Ishikawa (cell line): ENCODE results near the gene ZNF565.

Experiments used
- CEBPB ChIP-seq: IDR thresholded peaks from 2 replicates; pipeline ENCODE4 v1.6.1; 2012
- CREB1 ChIP-seq: IDR thresholded peaks from 2 replicates; pipeline ENCODE4 v1.6.1; 2012; ENCODE audit warnings: low read depth
- EGR1 ChIP-seq: IDR thresholded peaks from 2 replicates; pipeline ENCODE4 v1.6.1; 2012
- EP300 ChIP-seq: IDR thresholded peaks from 2 replicates; pipeline ENCODE4 v1.6.1; 2012; ENCODE audit warnings: borderline replicate concordance
- FOXM1 ChIP-seq: IDR thresholded peaks from 2 replicates; pipeline ENCODE4 v1.6.1; 2012; ENCODE audit warnings: low read depth, borderline replicate concordance
- NFIC ChIP-seq: IDR thresholded peaks from 2 replicates; pipeline ENCODE4 v1.6.1; 2012
- RAD21 ChIP-seq: IDR thresholded peaks from 2 replicates; pipeline ENCODE4 v1.6.1; 2012; ENCODE audit warnings: low read depth
- TAF1 ChIP-seq: IDR thresholded peaks from 2 replicates; pipeline ENCODE4 v1.6.1; 2012; ENCODE audit warnings: low read depth, mild to moderate bottlenecking
- TCF12 ChIP-seq: IDR thresholded peaks from 2 replicates; pipeline ENCODE4 v1.6.1; 2012; ENCODE audit warnings: low read depth
- TEAD4 ChIP-seq: IDR thresholded peaks from 2 replicates; pipeline ENCODE4 v1.6.1; 2012
- YY1 ChIP-seq: IDR thresholded peaks from 2 replicates; pipeline ENCODE4 v1.6.1; 2012; ENCODE audit warnings: low read depth
- ZBTB7A ChIP-seq: IDR thresholded peaks from 2 replicates; pipeline ENCODE4 v1.6.1; 2012; ENCODE audit warnings: low read depth
- TF ChIP-seq, protein P1 (sequence below): IDR thresholded peaks from 2 replicates; pipeline ENCODE4 v1.6.1; 2012
- TF ChIP-seq, protein P2 (sequence below): IDR thresholded peaks from 2 replicates; pipeline ENCODE4 v1.6.1; 2012
- TF ChIP-seq, protein P3 (sequence below): IDR thresholded peaks from 2 replicates; pipeline ENCODE4 v1.6.1; 2012; ENCODE audit warnings: low read depth, mild to moderate bottlenecking

The ZNF565 gene

DNA sequence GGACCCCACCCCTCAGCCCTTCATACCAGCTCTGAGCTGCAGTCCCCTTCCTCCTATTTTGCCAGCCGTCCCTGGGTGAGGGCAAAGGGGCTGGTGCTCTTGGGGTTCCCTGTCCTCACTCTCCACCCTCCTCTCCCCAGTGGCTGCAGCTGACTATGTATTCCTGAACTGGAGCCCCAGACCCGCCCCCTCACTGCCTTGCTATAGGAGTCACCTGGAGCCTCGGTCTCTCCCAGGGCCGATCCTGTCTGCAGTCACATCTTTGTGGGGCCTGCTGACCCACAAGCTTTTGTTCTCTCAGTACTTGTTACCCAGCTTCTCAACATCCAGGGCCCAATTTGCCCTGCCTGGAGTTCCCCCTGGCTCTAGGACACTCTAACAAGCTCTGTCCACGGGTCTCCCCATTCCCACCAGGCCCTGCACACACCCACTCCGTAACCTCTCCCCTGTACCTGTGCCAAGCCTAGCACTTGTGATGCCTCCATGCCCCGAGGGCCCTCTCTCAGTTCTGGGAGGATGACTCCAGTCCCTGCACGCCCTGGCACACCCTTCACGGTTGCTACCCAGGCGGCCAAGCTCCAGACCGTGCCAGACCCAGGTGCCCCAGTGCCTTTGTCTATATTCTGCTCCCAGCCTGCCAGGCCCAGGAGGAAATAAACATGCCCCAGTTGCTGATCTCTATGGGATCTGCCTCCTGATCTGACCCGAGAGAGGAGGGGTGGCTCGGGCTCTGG lies 64.6 kb downstream of the ZNF565 start:
- TF ChIP-seq EGR1, result no peak
- no peak for TF ChIP-seq CEBPB
- no peak for TF ChIP-seq YY1
- TF ChIP-seq ZBTB7A, result no peak
- TF ChIP-seq TCF12, result no peak
- TF ChIP-seq, protein P1, sequence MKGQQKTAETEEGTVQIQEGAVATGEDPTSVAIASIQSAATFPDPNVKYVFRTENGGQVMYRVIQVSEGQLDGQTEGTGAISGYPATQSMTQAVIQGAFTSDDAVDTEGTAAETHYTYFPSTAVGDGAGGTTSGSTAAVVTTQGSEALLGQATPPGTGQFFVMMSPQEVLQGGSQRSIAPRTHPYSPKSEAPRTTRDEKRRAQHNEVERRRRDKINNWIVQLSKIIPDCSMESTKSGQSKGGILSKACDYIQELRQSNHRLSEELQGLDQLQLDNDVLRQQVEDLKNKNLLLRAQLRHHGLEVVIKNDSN, result no peak
- TF ChIP-seq, protein P2, sequence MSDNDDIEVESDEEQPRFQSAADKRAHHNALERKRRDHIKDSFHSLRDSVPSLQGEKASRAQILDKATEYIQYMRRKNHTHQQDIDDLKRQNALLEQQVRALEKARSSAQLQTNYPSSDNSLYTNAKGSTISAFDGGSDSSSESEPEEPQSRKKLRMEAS, result no peak
- TF ChIP-seq, protein P3, sequence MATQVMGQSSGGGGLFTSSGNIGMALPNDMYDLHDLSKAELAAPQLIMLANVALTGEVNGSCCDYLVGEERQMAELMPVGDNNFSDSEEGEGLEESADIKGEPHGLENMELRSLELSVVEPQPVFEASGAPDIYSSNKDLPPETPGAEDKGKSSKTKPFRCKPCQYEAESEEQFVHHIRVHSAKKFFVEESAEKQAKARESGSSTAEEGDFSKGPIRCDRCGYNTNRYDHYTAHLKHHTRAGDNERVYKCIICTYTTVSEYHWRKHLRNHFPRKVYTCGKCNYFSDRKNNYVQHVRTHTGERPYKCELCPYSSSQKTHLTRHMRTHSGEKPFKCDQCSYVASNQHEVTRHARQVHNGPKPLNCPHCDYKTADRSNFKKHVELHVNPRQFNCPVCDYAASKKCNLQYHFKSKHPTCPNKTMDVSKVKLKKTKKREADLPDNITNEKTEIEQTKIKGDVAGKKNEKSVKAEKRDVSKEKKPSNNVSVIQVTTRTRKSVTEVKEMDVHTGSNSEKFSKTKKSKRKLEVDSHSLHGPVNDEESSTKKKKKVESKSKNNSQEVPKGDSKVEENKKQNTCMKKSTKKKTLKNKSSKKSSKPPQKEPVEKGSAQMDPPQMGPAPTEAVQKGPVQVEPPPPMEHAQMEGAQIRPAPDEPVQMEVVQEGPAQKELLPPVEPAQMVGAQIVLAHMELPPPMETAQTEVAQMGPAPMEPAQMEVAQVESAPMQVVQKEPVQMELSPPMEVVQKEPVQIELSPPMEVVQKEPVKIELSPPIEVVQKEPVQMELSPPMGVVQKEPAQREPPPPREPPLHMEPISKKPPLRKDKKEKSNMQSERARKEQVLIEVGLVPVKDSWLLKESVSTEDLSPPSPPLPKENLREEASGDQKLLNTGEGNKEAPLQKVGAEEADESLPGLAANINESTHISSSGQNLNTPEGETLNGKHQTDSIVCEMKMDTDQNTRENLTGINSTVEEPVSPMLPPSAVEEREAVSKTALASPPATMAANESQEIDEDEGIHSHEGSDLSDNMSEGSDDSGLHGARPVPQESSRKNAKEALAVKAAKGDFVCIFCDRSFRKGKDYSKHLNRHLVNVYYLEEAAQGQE, result no peak
- no peak for TF ChIP-seq EP300
- no peak for TF ChIP-seq TAF1
- no peak for TF ChIP-seq RAD21
- no peak for TF ChIP-seq FOXM1

DNA sequence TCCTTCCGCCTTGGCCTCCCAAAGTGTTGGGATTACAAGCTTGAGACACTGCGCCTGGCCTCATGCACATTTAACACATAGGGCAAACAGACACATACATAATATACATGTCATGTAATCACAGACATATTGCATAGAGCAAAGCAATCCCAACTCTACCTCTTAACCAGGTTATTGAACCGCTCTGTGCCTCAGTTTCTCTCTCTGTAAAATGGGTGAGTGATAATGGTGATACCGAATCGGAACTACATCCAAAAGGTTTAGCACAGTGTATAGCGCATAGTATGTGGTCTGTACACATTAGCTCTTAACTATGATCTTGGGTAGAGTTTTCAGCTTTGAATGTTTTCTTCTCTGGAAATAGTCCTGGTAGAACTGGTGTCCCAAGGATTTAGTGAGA lies 69.8 kb downstream of the ZNF565 start:
- TF ChIP-seq, protein P3, result no peak
- TF ChIP-seq EP300, result no peak
- TF ChIP-seq RAD21, result no peak
- no peak for TF ChIP-seq ZBTB7A
- no peak for TF ChIP-seq EGR1
- no peak for TF ChIP-seq CEBPB
- no peak for TF ChIP-seq CREB1
- no peak for TF ChIP-seq TAF1
- TF ChIP-seq YY1, result no peak
- no peak for TF ChIP-seq TEAD4

DNA sequence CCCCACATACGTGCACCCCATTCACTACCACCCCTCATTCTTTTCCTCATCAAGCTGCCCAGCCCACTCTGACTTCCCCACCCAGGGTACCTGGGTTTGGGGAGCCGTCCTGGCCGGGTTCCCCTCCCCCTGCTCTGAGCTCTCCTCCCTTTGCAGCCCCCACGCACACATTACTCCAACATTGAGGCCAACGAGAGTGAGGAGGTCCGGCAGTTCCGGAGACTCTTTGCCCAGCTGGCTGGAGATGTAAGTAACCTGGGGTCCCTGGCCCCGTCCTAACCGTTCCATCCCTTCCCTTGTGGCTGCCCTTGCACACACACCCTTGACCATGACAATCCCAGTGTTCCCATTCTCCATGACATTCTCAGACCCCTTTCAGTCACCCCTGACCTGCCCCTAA lies 72.0 kb downstream of the ZNF565 start:
- TF ChIP-seq FOXM1 (no peak), CEBPB (no peak)
- TF ChIP-seq, protein P3, result no peak

DNA sequence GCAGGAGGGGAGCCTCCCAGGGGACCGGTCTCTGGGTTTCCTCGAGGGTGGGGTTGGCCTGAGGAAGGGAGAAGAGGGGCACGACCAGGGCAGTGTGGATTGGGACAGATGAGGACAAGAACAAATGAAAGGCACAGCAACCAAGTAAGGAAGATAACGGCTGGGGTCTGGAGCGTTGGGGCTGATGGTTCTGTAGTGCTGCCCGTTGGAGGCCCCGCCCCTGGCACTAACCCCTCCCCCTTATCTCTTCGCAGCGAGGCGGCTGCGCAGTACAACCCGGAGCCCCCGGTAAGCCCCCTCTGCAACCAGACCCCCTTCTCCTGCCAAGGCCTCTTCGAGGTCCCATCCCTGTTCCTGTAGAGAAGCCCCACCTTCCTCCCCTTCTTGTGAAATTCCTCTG lies 72.4 kb downstream of the ZNF565 start:
- TF ChIP-seq CREB1 (no peak), TEAD4 (no peak), FOXM1 (no peak), TAF1 (no peak)
- TF ChIP-seq, protein P1, result no peak

DNA sequence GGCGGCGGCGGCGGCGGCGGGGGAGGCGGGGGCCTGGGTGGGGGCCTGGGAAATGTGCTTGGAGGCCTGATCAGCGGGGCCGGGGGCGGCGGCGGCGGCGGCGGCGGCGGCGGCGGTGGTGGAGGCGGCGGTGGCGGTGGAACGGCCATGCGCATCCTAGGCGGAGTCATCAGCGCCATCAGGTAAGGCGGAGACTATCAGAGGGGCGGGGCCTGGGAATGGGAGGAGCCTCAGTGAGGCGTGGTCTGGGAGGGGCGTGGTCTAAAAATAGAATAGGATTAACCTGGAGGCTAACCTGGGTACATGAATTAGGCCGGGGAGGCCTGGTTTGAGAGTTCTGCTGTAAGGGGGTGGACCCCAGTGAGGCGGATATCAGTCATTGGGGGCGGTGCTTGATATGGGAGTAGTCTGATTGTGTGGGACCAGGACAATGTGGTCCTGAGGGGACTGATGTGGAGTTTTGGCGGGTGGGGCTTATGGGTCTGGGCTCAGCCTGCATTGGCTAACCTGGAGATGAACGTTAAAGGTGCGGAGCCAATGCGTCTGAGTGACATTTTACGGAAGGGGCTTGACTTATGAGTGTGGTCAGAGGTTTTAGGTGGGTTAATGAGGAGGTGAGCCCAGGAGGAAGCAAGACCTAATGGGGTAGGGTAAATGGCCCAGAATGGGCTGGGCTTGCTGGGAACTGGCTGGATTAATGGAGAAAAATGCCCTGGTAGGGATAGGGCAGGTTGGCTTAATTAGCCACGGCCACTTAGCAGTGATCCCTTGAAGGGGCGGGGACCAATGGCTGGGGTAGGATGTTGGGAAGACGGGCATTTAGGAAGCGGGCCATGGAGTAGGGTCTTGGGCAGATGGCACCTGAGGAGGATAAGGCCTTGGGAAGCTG lies 73.2 kb downstream of the ZNF565 start:
- TF ChIP-seq RAD21, result no peak
- TF ChIP-seq CREB1, result no peak
- TF ChIP-seq YY1, result peak; percentile 63; the same call in 1 of the 2 replicates
- TF ChIP-seq CEBPB, result no peak
- TF ChIP-seq, protein P1, result no peak
- peak; percentile 30; the same call in 1 of the 2 replicates for TF ChIP-seq TAF1
- no peak for TF ChIP-seq ZBTB7A
- no peak for TF ChIP-seq NFIC
- TF ChIP-seq, protein P3, result no peak
- no peak for TF ChIP-seq FOXM1
- TF ChIP-seq EP300, result no peak
- TF ChIP-seq TEAD4, result no peak
- TF ChIP-seq, protein P2, result peak; percentile 6; the same call in 1 of the 2 replicates
- TF ChIP-seq TCF12, result no peak
- no peak for TF ChIP-seq EGR1
